ENCODE results near the gene ACACB.
"Not testable (repeated sequence)": the region's sequence is repeated elsewhere in the genome, so short reads cannot be mapped to it uniquely, and the experiment has no call there.

ACACB gene

DNA sequence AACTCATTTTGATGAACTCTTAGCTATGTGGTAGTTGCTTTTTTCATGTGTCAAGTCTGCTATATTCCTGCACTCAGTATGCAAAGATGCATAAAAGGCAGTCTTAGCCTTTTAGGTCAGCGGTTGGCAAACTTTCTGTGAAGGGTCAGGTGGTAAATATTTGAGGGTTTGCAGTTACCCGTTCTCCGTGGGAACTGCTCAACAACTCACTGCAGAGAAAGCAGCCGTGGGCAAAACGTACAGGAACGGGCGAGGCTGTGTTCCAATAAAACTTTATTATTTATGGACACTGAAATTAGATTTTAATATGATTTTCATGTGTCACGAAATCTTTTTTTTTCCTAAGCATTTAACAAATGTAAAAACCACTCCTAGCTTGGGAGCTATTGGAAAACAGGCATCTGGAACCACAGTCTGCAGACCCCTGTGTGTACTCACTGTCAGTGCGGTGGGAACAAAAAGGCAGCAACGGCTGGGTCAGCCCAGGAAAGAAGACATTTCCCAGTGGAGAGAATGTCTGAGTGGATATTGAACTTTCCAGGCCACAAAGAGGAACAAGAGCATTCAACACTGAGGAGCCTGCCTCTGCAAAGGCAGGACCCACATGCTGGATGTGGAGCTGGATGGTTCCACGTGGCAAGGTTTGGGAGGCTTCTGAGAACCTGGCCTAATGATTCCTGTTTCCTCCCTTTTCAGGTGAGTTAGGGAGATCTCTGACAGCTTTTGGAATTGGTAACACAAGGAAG, 3.5 kb upstream of the ACACB start:
- no peak for DNase-seq

DNA sequence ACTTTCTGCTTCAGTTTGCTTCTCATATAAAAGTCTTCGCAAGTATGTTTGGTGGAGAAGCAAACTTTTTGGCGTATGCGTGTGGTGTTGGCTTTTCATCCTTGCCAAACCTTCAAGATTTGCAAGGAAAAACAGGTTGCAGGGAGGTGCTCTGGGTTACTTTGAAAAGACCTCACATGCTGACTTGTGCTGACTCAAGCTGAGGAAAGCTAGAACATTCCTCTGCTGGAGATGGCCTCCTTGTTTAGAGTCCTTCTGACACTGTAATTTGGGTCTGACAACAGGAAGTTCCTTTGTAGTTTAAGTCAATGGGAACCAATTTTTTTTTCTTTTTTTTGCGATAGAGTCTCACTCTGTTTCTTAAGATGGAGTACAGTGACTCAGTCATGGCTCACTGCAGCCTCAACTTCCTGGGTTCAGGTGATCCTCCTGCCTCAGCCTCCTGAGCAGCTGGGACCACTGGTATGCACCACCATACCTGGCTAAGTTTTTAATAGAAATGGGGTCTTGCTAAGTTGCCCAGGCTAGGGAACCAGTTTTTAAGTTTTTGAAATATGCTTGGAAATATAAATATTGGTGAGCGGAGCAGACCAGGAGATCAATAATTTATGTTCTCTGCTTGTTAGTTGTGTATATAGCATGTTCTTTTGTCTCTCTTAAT, 2.6 kb upstream of the ACACB start:
- no peak for DNase-seq

DNA sequence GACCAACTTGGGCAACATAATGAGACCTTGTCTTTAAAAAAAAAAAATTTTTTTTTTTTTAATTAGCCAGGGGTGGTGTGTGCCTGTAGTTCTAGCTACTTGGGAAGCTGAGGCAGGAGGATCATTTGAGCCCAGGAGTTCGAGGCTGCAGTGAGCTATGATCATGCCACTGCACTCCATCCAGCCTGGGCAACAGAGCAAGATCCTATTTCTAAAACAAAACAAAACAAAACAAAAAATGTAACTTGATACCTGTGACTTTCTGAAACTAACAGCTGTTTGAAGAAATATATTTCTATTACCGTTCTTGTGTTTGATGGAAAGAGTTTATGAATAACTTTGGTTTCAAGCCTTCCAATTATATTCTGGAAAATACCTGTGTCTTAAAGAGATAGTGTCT, 1.7 kb upstream of the ACACB start:
- no peak for DNase-seq

DNA sequence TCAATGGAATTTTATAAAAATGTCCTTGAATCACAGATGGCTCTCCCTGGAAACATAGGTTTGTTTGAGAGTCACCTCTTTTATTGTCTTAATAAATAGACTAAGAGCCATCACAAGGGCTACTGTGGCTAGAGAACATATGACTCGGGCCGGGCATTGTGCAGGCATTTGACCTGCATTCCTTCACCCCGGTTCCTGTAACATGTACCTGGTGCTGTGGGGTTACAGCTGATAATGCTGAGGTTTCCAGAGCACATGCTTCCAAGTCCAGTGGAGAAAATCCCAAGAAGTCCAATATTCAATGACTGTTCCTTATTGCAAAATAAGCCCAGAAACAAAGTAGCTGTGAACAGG, 1.0 kb upstream of the ACACB start:
- no peak for DNase-seq

DNA sequence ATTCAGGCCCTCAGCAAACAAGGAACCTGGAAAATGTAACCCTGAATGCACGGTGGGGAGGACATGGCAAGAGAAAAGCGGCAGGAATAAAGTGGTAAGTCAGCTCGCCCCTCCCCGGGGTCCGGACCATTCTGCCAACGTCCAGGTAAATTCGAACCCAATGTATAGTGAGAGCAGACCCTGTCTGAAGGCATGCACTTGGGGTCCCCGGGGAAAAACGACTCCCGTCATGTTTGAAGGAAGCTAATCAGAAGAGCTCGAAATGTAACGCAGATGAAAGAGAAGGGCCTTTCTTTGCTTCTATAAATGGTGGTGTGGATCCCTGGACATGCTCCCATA, 193 bp downstream of the ACACB start:
- no peak for DNase-seq

DNA sequence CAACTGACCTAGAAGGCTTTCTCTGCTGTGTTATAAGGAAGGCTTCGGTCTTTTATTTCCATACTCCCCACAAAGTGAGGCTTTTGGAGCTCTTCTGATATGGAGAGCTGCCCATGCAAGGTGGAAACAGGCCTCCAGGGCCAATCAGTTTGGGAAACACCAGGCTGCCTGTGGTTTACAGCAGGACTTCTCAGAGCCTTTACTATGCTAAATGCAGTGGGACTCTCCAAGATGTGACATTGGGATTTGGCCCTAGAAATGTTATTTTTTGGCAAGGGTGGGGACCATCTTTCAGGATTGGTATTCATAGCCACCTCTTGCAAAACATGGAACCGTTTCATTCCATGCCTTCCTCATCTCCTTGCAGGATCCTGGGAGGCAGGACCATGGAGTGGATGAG, 3.7 kb downstream of the ACACB start:
- no peak for DNase-seq

DNA sequence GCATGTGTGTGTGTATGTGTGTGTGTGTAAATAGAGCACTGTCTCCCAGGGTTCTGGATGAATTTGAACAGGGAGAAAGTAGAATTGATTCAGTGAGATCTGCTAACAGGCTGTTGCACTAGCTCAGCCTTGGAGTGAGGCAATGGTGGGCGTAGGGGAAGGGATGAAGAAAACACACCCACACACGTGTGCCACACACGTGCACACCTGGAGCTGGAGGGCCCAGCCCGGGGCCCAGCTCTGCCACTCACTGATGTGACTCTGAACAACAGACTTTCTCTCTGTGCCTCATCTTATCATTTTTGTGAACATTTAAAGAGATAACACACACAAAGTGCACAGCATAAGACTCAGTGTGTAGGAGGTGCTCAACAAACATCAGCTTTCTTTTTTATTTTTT, 4.2 kb downstream of the ACACB start:
- DNase-seq: no peak

DNA sequence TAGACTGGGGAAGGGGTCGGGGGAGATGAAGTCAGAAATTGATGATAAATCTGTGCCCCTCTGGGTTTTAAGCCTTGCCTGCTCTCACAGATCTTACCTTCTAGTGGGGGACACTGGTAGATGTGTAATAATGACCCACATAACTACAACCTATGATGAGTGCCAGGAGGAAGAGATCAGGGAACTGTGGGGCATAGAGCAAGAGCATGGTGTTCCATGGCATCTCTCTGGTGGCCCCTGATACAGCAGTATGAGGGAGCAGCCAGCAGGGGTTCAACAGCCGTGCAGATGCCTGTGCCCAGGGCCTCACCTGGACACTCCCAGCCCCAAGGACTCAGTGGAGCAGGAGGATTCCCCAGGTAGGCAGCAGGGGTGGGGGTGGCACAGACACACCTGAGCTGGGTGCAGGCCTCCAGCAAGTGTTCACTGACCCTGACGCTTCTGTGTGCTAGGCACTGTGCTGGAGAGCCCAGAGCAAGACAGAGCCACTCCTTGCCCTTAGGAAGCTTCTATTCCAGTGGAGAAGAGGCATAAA, 5.0 kb downstream of the ACACB start:
- no peak for DNase-seq

DNA sequence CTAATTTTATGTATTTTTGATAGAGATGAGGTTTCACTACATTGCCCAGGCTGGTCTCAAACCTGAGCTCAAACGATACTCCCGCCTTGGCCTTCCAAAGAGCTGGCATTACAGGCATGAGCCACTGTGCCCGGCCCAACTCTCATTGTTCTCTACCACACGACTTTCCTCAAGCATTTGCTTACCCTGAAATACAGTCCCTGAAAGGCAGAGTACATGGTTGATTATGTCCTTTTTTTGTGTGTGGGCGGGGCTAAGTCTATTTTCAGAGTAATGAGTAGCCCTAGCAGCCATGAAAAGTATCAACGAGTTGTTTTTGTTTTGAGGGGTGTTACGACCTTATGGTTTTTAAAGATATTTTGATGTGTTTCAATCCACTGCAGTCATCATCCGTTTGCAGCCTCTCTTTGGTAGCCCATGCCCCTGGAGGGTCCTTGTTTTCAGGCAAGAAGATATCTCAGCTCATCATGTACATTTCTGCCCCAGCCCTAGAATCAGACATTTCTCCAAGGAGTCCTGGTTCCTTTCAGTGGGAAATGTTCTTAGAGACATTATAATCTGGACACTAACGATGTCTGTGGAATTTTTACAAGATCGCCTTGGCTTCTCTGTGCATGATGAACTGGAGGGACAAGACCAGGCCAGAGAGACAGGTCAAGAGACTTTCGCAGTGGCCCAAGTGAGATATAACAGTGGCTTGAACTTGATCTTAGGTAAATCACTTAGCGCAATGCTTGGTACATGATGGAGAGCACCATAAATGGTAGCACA, 8.7 kb downstream of the ACACB start:
- no peak for DNase-seq

DNA sequence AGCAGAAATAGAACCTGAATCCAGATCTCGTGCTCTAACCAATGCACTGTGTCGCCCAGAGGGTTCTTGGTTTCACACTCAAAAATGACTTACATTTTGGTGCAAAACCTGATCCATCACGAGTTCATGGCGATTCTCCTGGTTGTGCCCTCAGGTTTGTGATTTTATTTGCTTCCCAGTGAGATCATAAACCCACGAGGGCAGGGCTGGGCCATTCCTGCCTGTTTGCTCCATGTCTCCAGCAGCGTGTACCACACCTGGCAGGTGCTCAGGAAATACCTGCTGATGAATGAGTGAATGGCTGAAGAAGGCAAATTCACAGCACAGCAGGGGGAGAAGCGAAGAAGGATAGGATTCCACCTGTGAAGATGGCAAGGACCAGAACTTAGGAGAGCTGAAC, 9.4 kb downstream of the ACACB start:
- no peak for DNase-seq

DNA sequence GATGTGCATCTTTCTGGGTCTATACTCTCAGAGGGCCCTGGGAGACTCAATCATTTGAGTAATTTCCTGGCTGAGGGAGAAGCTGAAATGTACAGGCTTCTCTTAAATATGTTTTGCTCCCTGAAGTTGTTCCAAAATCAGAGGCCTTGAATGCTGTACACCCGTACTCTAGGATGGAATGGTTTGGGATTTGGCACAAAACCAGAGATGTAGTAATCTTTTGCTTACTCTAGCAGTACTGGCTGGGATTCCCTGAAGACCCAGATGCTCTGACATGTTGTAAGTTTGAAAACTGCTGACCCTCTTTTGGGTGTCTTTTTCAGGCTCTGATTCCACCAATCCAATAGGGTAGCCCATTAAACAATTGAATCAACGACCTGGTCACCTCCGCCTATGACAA, 10.4 kb downstream of the ACACB start:
- no peak for DNase-seq

DNA sequence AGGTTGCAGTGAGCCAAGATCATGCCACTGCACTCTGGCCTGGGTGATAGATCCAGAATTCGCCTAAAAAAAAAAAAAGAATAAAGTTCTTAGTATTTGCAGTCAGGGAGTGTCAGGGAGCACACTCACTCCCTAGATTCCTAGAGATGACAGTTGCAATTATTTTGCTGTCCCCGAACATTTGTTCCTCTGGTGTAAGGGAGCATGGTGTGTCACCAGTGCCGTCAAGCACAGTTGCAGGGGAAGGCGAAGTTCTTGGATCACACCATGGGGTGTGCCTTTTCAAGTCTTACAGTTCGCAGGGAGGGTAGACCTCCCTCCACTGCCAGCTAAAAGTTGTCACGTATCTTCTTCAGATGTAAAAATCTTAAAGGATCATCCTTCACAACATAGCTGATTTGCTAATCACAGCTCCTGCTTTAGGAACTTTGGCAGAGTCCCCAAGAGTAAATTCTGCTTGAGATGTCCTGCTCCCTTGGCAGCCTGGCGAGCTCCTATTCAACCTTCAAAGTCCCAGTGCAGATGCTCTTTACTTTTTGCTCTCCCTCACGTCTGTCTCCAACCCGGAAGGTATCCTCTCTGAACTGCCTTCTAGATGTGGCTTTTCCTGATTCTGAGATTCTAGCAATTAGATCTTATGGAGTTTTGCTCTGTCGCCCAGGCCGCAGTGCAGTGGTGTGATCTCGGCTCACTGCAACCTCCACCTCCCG, 11.3 kb downstream of the ACACB start:
- DNase-seq: no peak

DNA sequence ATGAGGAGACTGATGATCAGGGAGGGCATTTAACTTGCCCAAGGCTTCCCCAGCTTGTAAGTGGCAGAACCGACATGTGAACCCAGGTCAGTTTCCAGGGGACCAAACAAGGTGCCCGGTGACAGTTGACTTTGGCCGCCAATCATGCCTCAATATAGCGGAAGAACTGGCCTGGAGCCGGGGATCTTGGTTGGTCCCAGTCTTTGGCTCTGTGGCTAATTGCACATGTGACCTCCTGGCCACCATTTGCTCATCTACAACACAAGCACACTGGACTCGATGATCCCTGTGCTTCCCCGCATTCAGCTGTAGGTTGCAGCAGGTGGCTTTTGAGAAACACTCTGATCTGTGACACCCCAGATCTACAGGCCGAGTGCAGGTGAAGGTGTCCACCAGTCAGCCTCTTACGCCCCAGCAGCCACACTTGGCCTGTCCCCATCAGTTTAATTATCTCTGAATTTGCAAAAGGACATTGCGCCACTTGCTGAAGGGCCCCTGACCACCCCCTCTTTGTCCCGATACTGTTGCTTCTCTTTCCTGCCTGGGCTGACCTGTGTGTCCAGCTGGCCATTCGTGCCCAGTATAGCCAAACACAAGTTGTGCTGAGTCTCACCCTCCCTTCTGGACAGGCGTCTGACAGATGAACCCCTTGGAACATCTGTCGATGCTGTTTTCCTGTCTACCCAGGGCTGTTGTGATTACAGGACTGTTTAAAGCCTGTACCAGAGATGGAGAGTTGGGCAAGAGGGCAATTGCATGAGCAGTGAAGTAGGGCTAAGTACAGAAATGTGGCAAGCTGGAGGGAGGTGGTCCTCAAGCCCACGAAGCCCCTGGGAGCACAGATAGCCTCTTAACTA, 14.1 kb downstream of the ACACB start:
- no peak for DNase-seq

DNA sequence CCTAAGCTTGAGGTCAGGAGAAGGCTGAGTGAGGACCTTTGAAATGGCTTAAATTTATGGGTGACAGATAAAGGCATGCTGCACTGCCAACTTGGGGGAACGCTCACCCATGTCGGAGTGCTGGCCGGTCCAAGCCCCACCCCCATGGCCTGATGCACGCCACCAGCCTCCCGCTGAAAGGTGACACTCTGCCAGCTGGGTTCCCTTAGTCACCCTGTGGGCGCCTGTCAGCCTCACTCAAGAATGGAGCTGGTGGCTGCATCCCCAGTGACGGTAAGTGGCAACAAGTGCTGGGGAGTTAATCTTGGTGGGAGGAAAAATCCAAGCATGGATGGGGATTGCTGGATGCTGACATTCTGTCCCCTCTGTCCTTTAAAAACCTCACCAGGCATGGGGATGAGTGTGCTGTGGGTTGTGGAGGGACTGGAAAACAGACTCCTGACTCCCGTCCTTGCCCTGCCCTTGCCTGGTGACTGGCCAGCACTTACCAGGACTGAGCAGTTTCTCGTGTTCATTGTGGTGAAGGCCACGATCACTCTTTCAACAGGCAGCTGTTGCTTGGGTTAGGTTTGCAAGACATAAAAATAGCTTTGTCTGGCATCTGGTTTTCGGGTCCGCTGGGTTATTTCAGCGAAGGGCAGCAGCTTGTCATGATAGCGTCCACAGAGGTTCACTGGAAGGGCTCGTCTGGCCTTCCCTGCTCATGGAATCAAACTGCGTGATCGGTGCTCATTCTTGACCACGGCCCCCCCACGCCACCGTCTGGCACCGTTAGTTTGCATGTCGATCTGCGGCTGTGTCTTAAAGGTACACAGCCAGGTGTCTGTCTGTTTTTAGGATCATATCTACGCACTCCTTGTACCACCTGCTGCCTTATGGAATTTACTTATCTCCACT, 15.0 kb downstream of the ACACB start:
- DNase-seq: no peak

DNA sequence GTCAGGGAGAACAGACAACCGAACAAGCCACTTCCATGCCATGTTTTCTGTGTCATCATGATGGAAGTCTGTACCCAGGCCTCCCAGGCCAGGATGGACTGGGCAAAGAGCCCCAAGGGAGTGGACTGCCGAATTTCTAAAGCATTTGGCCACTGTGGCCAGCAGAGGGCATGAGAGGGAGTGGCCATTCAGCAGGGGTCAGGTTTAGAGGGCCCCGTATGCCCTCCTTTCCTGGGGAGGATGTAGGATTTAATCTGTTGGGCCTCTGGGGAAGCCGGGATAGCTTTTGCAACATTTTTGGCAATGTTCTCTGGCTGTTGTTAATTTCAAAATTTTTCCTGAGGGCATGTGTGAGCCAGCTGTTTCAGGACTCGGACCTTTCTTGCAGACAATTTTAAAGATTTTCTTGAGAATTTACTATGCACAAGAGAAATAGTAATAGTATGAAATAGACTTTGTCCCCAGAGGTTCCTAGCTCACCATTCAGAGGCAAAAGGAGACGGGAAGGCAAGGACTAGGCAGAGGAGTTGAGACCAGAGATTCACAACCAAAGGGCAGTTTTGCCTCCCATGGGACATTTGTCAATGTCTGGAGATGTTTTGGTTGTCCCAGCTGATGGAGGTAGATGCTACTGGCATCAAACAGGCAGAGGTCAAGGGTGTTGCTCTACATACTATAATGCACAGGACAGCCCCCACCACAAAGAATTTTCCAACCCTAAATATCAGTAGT, 18.0 kb downstream of the ACACB start:
- DNase-seq: no peak

DNA sequence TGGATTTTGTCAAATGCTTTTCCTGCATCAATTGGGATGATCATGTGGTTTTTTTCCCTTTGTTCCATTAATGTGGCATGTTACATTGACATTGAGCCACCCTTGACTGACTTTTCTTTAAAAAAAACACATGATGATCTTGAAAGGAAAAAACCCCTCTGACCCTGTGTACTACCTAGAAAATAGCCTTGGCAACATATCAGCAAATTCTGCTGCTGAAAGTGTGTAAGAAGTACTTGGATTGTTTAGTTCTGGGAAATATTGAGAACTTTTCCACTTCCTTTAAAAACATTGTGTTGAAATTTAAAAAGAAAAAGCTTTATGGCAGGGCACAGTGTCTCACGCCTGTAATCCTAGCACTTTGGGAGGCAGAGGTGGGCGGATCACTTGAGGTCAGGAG, 20.7 kb downstream of the ACACB start:
- DNase-seq: no peak

DNA sequence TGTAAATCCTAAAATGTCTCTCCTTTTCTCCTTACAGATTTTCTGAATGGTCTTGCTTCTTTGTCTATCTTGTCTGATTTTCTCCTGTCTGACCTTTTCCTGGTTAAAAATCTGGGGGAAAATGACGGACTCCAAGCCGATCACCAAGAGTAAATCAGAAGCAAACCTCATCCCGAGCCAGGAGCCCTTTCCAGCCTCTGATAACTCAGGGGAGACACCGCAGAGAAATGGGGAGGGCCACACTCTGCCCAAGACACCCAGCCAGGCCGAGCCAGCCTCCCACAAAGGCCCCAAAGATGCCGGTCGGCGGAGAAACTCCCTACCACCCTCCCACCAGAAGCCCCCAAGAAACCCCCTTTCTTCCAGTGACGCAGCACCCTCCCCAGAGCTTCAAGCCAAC, 23.0 kb downstream of the ACACB start:
- no peak for DNase-seq

DNA sequence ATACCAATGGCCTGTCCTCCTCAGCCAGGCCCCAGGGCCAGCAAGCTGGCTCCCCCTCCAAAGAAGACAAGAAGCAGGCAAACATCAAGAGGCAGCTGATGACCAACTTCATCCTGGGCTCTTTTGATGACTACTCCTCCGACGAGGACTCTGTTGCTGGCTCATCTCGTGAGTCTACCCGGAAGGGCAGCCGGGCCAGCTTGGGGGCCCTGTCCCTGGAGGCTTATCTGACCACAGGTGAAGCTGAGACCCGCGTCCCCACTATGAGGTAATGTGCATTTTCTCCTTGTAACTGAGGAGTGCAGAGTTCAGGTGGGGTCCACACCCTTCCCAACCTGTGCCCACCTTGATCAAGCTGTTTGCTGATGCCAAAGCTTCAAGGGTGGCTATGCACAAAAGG, 23.4 kb downstream of the ACACB start:
- no peak for DNase-seq

DNA sequence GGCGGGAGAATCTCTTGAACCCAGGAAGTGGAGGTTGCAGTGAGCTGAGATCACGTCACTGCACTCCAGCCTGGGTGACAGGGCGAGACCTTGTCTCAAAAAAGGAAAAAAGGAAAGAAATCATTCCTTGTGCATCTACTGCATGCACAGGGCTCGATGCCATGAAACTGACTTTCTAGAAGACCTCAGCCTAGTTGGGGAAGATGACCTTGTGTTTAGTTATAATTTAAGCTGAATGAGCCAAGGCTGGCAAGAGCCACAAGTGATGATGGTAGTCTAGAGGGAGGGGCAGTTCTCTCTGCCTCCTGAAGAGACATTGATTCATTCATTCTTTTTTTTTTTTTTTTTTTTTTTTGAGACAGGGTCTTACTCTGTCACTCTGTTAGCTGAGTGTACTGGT, 24.2 kb downstream of the ACACB start:
- no peak for DNase-seq

DNA sequence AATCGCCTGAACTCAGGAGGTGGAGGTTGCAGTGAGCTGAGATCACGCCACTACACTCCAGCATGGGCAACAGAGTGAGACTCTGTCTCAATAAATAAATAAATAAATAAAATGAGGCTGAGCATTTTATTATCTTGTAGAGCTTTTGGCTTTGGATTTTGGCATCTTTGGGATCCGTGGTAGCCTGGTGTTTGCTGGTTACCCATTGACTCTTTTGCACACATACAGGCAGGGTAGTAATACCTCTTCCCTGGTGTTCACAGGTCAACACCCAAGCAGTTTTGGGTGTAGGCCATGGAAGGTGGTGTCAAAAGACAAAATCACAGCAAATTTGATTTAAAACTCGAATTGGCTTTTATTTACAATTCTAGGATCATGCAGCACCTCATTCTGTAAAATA, 27.8 kb downstream of the ACACB start:
- no peak for DNase-seq

DNA sequence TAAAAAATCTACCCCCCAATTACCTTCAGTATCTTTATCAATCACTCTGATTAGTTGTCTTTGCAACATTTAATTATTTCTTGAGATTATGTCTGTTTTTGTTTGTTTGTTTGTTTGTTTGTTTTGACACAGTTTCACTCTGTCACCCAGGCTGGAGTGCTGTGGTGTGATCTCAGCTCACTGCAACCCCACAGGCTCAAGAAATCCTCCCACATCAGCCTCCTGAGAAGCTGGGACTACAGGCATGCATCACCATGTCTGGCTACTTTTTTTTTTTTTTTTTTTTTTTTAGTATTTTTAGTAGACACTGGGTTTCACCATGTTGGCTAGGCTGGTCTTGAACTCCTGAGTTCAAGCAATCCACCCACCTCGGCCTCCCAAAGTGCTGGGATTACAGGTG, 30.7 kb downstream of the ACACB start:
- DNase-seq: not testable (repeated sequence)

Measured in activated CD4-positive, alpha-beta T cell treated with anti-CD3 and anti-CD28 coated beads for 4 hours (primary cell).